H54 (cell line): ENCODE data around the gene PCDHAC2.

ENCODE experiments used
- DNase-seq: peaks from one replicate; pipeline ENCODE4 v3.0.0; 2011; ENCODE audit warnings: low spot score, mixed read lengths; ENCODE audit not compliant: insufficient read length
- FAIRE-seq: peaks from 3 replicates; lab custom pipeline; 2011; peaks lifted over from hg19 to GRCh38; lab: Jason Lieb, UNC
- POLR2A ChIP-seq: IDR thresholded peaks from 2 replicates; pipeline ENCODE4 v1.6.1; 2011; ENCODE audit warnings: low read depth, mild to moderate bottlenecking, low read length

PCDHAC2 gene

DNA sequence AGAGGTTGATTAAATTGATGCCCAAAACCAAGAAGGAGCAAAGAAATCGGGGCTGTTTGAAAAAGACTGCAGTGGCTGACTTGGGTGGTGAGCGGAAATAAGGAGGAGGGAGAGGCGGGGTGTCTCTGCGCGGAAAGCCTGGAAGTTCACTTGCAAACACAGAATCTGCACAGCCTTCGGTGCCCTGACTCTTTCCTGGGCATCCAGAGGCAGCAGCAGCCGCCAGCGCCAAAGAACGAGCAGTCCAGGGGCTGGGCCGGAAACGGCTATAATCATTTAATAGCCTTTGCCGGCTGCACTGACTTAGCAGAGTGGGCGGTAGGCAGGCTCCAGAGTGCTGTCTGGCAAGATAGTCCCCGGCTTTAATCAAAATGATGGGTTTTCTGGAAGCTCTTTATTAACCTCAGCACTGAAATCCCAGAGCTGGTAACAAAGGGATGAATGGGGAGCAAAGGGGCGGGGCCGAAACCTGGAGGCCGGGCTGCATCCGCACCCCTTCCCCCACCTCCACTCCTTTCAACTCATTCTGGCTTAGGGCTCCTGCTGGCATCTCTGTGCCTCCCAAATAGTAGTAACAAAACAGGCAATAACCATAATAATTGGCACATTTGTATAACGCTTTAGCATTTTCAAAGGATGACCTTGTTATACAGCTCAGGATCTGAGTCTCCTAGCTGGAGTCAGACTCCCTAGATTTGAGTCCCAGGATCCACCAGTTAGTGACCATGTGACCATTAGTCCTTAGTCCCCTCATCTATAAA, 35.7 kb downstream of the PCDHAC2 start:
- no peak for TF ChIP-seq POLR2A
- peak; percentile 43 for DNase-seq
- FAIRE-seq = no peak

DNA sequence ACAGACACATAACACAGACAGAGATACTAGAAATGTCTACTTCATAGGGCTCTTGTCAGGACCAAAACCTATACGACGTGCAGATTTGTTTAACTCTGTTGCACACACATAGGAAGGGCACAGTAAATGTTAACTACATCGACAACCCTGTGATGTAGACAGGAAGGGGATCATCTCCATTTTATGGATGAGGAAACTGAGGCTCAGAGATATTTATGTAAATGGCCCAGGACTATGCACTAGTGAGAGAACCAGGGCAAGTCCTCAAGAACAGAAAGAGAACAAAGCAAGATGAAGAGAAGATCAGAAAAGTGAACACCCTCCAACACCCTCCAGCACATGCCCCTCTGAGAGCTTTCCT, 36.3 kb downstream of the PCDHAC2 start:
- FAIRE-seq = no peak

DNA sequence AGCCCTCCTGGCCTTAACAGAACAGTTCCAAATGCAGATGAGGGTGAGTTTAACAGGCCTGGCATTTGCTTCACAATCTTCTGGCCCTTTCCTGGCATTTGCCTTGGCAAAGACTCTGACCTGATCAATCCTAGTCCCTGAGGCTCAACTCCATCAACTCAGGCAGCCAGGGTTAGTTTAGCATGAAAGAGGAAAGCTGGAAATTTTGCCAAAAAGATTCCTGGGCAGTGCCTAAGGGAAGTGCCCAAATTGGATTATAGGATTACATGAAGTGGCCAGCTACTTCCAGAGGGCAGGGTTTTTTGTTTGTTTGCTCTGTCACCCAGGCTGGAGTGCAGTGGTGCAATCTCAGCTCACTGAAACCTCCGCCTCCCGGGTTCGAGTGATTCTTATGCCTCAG, 36.8 kb downstream of the PCDHAC2 start:
- no peak for FAIRE-seq
- DNase-seq = no peak
- no peak for TF ChIP-seq POLR2A

More for the DNA sequence above, 36.3 kb downstream of the PCDHAC2 start:
- no peak for DNase-seq
- TF ChIP-seq POLR2A = no peak

DNA sequence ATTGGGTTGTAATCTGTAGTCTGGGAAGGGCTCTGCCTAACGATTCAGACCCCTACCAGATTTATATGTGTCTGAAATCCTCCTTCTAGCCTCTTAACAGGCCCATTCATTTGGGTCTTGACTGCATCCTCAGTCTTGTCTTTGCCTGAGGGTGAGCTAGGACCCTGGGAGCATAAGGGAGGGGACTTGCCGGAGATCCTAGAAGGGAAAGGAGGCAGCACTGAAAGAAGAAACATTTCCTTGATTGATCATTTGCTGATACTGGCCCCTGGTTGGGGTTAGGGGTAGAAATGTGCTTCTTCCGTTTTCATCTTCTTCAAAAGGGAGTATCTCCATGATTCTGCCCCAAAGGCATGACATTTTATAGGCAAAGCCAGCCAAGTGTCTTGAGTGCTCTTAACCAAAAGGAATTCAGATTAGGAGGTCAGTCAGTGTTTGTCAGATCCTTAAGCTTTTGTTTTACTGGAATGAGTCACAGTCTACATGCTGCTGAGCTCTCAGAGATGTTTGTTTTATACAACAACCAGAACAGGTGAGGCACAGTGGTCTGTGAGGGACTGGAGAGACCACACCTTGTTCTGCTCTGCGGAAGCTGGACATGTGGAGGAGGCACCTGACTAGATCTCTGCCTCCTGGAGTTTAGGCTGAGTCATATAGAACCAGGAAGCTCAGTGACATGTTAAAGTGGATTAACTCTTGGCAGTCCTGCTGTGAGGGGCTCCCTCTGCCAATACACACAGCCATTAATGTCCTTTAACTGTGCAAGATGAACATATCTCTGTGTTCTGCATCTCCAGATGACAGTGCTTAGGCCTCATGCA, 37.7 kb downstream of the PCDHAC2 start:
- DNase-seq = peak; percentile 40
- FAIRE-seq = peak; percentile 82

DNA sequence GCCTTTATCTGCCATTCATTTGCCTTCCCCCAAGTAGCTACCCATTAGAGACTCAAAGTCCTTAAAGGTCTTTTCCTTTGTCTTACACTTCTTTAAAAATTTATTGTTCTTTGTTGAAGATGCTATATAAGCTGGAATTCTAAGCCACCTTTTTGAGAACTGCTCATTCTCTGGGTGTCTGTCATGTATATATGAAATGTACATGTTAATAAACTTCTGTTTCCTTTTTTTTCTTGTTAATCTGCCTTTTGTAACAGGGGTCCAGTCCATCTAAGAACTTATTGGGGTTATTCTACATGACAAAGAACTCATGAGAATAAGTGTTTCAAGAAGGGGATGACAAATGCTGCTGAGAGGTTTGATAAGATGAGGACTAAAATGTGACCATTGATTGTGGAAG, 41.5 kb downstream of the PCDHAC2 start:
- no peak for TF ChIP-seq POLR2A
- no peak for DNase-seq
- no peak for FAIRE-seq

More for the DNA sequence above, 37.7 kb downstream of the PCDHAC2 start:
- no peak for TF ChIP-seq POLR2A

DNA sequence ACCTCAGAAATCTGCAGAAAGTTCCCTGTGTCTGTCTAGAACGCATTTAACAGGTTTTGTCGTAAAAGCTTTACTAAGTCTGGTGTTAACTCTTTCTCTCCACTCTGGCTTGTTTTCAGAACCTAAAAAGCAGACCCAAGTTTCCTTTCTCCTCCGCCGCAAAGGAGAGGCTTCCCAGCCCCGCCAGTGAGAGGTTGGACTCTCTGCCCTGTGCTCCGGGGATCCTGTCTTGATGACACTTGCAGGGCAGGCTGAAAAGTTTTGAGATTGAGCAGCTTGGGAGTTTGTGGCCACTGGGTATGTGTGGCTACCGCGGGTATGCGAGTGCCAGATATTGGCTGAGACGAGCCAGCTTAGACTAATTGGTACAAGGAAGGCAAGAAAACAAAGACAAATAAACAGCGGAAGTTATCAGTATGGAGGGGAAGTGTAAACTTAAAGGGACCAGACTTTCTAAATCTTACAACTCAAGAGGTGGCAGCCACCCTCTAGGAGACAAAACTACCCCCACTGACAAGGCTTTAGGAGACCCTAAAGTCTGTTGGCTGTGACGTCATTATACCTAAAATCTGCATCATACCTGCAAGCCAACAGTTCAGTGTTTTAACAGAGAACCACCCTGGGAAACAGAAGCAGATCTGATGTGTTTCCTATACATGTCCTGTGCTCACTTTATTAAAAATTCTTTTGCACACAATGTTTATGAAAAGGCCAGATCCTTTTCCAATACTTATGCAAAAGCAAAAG, 43.9 kb downstream of the PCDHAC2 start:
- FAIRE-seq (no peak), DNase-seq (no peak)
- no peak for TF ChIP-seq POLR2A

DNA sequence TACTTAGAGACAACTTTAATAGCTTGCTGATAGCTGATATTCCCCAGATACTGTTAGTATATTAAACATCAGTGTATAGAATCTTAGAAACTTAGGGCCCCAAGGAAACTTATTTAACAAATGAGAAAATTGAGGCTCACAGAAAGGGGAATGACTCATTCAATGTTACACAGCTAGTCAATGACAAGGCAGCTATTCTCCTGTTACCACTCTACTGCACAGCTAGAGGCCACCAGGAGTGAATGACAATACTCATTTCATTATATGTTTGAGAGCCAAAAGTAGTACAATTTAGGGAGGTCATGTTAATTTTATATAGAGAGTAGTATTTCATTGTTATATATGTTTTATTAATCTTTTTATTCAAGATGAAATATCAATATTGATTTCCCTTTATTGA, 51.7 kb downstream of the PCDHAC2 start:
- DNase-seq (no peak), FAIRE-seq (peak; percentile 11)
- no peak for TF ChIP-seq POLR2A
